LNCaP clone FGC (cell line): ENCODE measurements around the gene STAT4.
"Not testable (repeated sequence)": the region's sequence is repeated elsewhere in the genome, so short reads cannot be mapped to it uniquely, and the experiment has no call there.

Source experiments
- DNase-seq: peaks from one replicate; pipeline ENCODE4 v3.0.0-alpha.2; 2011; ENCODE audit warnings: low read depth
- H3K4me3 ChIP-seq: 2 replicates; pipeline ENCODE4 v1.5.1; 2011; ENCODE audit warnings: mild to moderate bottlenecking, low read depth, low read length, control low read depth
- CTCF ChIP-seq: IDR thresholded peaks from 2 replicates; pipeline ENCODE4 v1.5.1; 2012; ENCODE audit warnings: mild to moderate bottlenecking; ENCODE audit not compliant: control insufficient read depth, insufficient read depth; ENCODE audit errors: extremely low read depth

STAT4 gene

DNA sequence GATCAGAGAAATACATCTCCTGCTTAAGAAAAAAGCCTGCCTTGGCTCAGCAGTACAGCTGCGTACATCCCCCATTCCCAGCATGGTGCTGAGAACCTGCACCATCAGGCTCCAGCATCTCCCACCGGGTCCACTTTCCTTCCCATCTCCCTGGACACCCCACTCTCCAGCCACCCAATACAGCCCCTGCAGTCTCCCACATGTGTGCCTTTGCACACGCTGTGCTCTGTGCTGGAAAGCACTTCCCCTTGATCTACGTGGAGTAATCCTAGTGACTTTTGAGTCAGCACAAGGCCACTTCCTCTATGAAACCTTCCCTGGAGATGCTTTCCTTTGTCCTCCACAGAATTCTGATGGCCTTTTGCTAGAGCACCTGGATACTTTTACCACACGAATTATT is 153.8 kb downstream of the STAT4 start:
- DNase-seq = no peak

GRCh38 chr2:190996338-190996946 is 154.4 kb downstream of the STAT4 start:
- no peak for DNase-seq
- H3K4me3 ChIP-seq = no peak overlapping the region
- peak; percentile 41 for TF ChIP-seq CTCF

More for the DNA sequence above, 153.8 kb downstream of the STAT4 start:
- TF ChIP-seq CTCF = no peak
- H3K4me3 ChIP-seq = no peak overlapping the region

GRCh38 chr2:190995315-190995714 is 155.5 kb downstream of the STAT4 start:
- H3K4me3 ChIP-seq = not testable (repeated sequence)

GRCh38 chr2:190994148-190994547 is 156.6 kb downstream of the STAT4 start:
- no peak overlapping the region for H3K4me3 ChIP-seq
- no peak for TF ChIP-seq CTCF
- DNase-seq = no peak

More at GRCh38 chr2:190995315-190995714, 155.5 kb downstream of the STAT4 start:
- DNase-seq = not testable (repeated sequence)

- DNase-seq = no peak
- TF ChIP-seq CTCF = no peak
- H3K4me3 ChIP-seq = no peak overlapping the region
Measured at GRCh38 chr2:190993292-190993643, 157.5 kb downstream of the STAT4 start.

- H3K4me3 ChIP-seq = no peak overlapping the region
- DNase-seq = no peak
- no peak for TF ChIP-seq CTCF
Measured at GRCh38 chr2:190990132-190990531, 160.7 kb downstream of the STAT4 start.

GRCh38 chr2:190988910-190989309 is 161.9 kb downstream of the STAT4 start:
- H3K4me3 ChIP-seq = no peak overlapping the region
- no peak for TF ChIP-seq CTCF
- DNase-seq = no peak

DNA sequence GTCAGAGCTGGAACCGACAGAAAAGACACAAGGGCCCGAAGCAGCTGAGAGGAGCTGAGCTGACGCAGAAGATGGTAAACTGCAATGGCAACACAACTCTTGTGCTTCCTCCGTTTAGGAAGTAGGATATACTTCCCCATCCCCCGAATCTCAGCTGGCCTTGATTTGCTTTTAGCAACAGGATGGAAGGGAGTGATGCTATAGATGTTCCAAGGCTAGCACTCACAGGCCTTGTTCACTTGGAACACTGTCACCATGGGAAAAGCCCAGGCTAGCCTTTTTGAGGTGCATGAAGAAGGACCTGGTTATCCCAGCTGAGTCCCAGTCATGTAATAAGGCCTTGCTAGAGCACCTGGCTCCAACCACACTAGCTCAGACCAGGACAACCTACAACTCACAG is 162.9 kb downstream of the STAT4 start:
- no peak for TF ChIP-seq CTCF
- H3K4me3 ChIP-seq = no peak overlapping the region

More for the DNA sequence above, 162.9 kb downstream of the STAT4 start:
- no peak for DNase-seq
